ENCODE measurements around the gene EEPD1. TPM values are rescaled to one million over a fixed set of nuclear protein-coding genes. Genes with fewer than 3 reads are reported as not detected.
A peak's percentile ranks its signal among the peaks of the same experiment; 100 is the strongest.

The EEPD1 gene
- polyA plus RNA-seq, 1 of the 3 experiments (the other 2 are of a cell fraction) = 5.0 TPM

GRCh38 chr7:36112969-36113368, 40.1 kb upstream of the EEPD1 start:
- H3K27me3 ChIP-seq (ENCODE audit: insufficient read depth) = no peaks in the 10 kb centered on the region
- peaks cover 28% of the 10 kb centered on the region for H3F3A ChIP-seq (replicated peaks; ENCODE audit: insufficient read depth)
- H3K36me3 ChIP-seq (replicated peaks in 1 of 2; ENCODE audit: control insufficient read depth in 1 of 2, insufficient read depth in 2 of 2, low read length in 1 of 2) = no peaks in the 10 kb centered on the region
- no peak overlapping the region for H3K9ac ChIP-seq
- peak; percentile 35 for DNase-seq
- peaks cover 24 to 35% of the 10 kb centered on the region in 2 experiments for H3K4me1 ChIP-seq (ENCODE audit: control insufficient read depth in 1 of 2, insufficient read depth in 2 of 2, low read depth in 1 of 2, low read length in 1 of 2)
- 79% methylated on average over 2 of the region's 2 CpGs for WGBS (ENCODE audit: low lambda C conversion rate)
- no peak overlapping the region for H2AFZ ChIP-seq (ENCODE audit: low read depth)
- H3K9me2 ChIP-seq = no peaks in the 10 kb centered on the region
- no peaks in the 10 kb centered on the region for H4K20me1 ChIP-seq (ENCODE audit: insufficient read depth)
- ChIA-PET CTCF (no interaction called here), POLR2A (no interaction called here)
- no peak overlapping the region for H3K4me2 ChIP-seq
- H3K9me3 ChIP-seq = no peaks in the 10 kb centered on the region
- no peak overlapping the region for H3K4me3 ChIP-seq (ENCODE audit: low read depth in 2 of 2, low read length in 1 of 2)
- H3K27ac ChIP-seq (ENCODE audit: low read depth in 2 of 2, low read length in 1 of 2) = no peak overlapping the region
- no peaks in the 10 kb centered on the region for H3K79me2 ChIP-seq (ENCODE audit: insufficient read depth)
- TF ChIP-seq NFIC (IDR thresholded peaks at IDR 0.05; ENCODE audit: borderline replicate concordance) = no peak
- peak; percentile 96 for TF ChIP-seq GATA2 (CRISPR knock-in tag; IDR thresholded peaks at IDR 0.05)
- no peak for TF ChIP-seq USF1 (IDR thresholded peaks at IDR 0.05; ENCODE audit: borderline replicate concordance, low read depth)
- TF ChIP-seq MAX (IDR thresholded peaks at IDR 0.05; ENCODE audit: low read depth) = no peak
- TF ChIP-seq JUND (IDR thresholded peaks at IDR 0.05) = no peak
- TF ChIP-seq GABPA (IDR thresholded peaks at IDR 0.05; ENCODE audit: low read depth) = no peak
- no peak for TF ChIP-seq TCF12 (IDR thresholded peaks at IDR 0.05)
- TF ChIP-seq REST (IDR thresholded peaks at IDR 0.05; ENCODE audit: low read depth, low read length) = no peak
- TF ChIP-seq NRF1 (IDR thresholded peaks at IDR 0.05; ENCODE audit: low read depth, low read length) = no peak
- TF ChIP-seq RCOR1 (IDR thresholded peaks at IDR 0.05; ENCODE audit: low read length) = peak; percentile 74; the same call in 1 of the 2 replicates
- TF ChIP-seq FOXJ3 (CRISPR knock-in tag; IDR thresholded peaks at IDR 0.05) = no peak
- TF ChIP-seq FOXM1 (IDR thresholded peaks at IDR 0.05; ENCODE audit: low read depth) = no peak
- no peak for TF ChIP-seq ELF1 (IDR thresholded peaks at IDR 0.05)
- TF ChIP-seq RFX5 (IDR thresholded peaks at IDR 0.05; ENCODE audit: low read length) = no peak
- no peak for TF ChIP-seq TAF1 (IDR thresholded peaks at IDR 0.05; ENCODE audit: borderline replicate concordance, low read depth, low read length)
- no peak for TF ChIP-seq EZH2phosphoT487 (IDR thresholded peaks at IDR 0.05; ENCODE audit: borderline replicate concordance, low read depth)
- TF ChIP-seq EP300 (IDR thresholded peaks at IDR 0.05; ENCODE audit: borderline replicate concordance in 1 of 2, low read depth in 1 of 2, low read length in 1 of 2) = peak in 1 of 2 experiments; percentile 79; a peak in 2 of 4 replicates
- no peak for TF ChIP-seq IRF3 (IDR thresholded peaks at IDR 0.05; ENCODE audit: low read depth, low read length)
- TF ChIP-seq CHD2 (IDR thresholded peaks at IDR 0.05; ENCODE audit: low read length, partially characterized antibody) = peak; percentile 50
- no peak for TF ChIP-seq POLR2AphosphoS5 (IDR thresholded peaks at IDR 0.05; ENCODE audit: low read depth, low read length)
- no peak for TF ChIP-seq MEF2A (IDR thresholded peaks at IDR 0.05; ENCODE audit: borderline replicate concordance, low read depth)
- no peak for TF ChIP-seq YY1 (IDR thresholded peaks at IDR 0.05; ENCODE audit: low read depth)
- TF ChIP-seq CTCF (IDR thresholded peaks at IDR 0.05) = no peak
- no peak for TF ChIP-seq PBX3 (IDR thresholded peaks at IDR 0.05)
- no peak for TF ChIP-seq SMC3 (IDR thresholded peaks at IDR 0.05; ENCODE audit: low read depth, low read length)
- TF ChIP-seq MXI1 (IDR thresholded peaks at IDR 0.05; ENCODE audit: low read depth, low read length) = 0 out of 2 replicates have a peak, but pooled peaks have one; percentile 22

All from SK-N-SH (cell line).